SHP77 (cell line): Measurements from ENCODE around the gene KLK11.

Experiments used
- DNase-seq, 2 experiments: peaks; one replicate each; lab custom pipeline; 2025; lab: John Stamatoyannopoulos, UW

Gene KLK11, protein sequence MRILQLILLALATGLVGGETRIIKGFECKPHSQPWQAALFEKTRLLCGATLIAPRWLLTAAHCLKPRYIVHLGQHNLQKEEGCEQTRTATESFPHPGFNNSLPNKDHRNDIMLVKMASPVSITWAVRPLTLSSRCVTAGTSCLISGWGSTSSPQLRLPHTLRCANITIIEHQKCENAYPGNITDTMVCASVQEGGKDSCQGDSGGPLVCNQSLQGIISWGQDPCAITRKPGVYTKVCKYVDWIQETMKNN

DNA sequence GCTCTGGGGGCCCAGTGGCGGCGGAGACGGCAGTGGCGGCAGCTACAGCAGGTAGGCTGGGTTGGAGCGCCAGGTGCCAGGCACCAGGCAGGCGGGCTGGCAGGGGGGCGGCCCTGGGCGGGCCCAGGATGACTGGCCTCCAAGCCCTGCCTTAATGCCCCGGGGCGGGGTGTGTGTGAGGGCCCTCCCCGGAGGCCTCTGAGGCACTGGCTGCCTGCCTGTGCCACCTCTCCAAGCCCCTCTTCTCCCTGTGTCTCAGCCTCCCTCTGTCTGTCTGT, at the start of gene KLK11:
TSS of gene KLK11 (minus strand) at position 63 of the 278 bp plus-strand sequence. CDS start 985 bp downstream, outside the sequence.
- no peak for DNase-seq

DNA sequence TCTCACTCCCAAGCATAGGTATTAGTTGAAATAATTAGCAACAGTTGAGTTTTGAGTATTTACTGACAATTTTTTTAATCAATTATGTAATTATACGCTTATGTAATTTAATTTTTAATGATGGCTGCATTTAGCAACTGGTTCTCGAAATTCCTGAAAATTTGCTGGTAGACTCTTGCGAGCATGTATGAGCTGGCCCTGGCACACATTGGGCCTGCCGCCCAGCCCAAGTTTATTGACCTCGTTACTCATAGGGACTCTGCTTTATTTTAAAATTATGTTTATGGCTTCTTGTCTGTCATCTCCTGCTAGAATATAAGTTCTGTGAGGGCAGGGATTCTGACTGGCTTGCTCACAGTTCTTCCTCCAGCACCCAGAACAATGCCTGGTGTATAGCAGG, 49.6 kb upstream of the KLK11 start:
- no peak for DNase-seq

DNA sequence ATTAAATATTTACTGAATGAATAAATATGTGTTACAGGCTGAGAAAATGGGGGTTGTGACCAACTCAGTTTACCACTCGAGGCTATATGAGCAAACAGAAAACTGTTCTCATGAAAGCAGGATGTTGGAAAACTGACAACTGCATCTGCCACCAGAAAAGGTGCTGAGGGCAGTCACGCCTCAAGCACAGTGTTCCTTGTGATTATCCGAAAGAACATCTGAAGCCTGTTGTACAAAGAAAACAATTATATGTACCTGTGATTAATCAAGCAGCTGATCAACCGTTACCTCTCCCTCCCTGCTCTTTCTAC, 44.6 kb upstream of the KLK11 start:
- no peak for DNase-seq

DNA sequence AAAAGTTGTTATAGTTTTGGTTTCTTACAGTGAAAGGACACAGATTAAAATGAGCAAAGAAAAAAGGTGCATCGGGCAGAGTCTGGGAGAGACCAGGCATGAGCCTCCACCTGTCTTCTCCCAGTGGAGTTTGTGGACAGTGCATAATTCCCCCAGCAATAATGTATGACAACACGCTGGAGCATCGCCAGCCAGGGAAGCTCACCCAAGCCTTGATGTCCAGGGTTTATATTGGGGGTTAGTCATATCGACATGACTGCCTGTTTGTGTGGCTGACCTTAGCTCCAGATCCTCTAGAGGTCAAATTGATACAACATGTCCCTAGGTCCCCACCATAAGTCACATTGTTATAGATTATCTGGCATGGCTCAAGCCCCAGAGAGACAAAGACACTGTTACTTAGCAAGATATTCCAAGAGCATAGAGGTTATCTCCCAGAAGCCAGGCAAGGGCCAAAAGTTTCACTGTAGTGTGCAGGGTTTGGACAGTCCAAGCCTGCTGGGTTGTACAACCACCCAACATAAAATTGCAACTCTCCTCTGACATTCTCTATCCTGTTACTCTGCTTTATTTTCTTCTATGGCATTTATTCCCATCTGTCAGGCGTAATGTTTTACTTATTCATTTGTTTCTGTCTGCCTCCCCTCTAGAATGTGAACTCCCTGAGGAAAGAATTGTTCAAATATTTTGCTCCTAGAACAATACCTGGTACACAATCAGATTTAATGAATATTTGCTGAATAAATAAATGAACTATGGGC, 44.1 kb upstream of the KLK11 start:
- peak; percentile 16 to 34 for DNase-seq

DNA sequence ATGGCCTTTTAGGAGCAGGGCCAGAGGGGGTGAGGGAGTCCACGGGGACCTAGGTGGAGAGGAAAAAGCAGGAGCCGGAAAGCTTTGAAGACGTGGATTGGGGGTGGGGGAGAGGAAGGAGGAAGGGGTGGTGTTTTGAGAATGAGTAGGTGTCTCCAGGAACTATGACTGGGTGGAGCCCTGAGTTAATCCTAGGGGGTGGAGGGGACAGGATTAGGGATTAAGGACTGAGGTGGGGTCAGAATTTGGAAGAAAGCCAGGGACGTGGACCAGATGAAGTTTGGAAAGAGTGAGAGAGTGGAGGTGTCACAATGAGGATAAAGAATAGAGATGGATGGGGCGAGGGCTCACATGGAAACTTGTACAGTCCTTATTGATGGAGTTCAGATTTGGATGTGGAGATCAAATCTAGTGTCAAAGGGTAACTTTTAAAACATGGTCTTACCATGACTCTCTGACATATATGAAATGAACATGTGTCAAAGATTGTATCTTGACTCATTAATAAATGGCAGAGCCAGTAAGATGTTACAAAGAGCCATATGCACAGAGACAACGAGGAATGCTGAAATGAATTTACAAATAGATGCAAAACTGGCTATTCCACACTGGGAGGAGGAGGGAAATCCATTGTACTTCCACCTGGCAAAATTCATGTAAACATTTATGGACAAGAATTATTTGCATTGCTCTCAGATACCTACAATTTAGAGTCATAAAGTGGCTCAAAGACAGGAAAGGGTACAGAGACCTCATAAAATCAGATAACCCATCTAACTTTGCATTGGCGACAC, 40.2 kb upstream of the KLK11 start:
- no peak for DNase-seq

DNA sequence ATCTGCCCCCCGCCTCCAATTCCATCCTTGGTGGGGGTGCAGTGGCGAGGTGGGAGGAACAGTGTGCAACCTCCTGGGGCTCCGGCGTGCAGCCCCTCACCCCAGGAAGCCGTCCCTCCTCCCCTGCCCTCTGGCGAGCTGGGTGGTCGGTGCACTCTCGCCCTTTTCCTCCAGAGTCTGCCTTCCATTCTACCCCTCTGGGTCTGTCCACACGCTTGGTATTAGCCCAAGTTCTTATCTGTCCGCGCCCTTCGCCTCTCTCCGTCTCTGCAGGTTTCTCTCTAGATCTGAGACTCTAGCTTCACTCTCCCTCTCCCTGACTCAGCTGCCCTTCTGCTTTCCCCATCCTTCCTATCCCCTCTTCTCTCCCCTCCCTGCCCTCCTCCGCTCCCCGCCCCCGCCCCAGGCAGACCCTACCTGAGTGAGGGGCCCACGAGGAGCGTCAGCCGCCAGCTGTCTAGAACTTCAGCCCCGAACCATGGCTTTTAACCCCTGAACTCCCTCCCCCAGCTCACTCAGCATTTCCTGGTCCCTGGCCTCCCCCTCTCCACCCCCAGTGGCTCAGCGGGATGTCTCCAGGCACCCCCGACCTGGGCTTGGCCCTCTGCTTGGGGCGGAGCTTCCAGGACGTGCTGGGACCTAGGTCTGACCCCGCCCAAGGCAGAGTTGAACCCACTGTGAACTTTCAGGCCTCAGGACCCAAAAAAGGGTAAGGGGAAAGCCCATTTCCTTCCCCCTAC, 39.0 kb upstream of the KLK11 start:
- DNase-seq: no peak

DNA sequence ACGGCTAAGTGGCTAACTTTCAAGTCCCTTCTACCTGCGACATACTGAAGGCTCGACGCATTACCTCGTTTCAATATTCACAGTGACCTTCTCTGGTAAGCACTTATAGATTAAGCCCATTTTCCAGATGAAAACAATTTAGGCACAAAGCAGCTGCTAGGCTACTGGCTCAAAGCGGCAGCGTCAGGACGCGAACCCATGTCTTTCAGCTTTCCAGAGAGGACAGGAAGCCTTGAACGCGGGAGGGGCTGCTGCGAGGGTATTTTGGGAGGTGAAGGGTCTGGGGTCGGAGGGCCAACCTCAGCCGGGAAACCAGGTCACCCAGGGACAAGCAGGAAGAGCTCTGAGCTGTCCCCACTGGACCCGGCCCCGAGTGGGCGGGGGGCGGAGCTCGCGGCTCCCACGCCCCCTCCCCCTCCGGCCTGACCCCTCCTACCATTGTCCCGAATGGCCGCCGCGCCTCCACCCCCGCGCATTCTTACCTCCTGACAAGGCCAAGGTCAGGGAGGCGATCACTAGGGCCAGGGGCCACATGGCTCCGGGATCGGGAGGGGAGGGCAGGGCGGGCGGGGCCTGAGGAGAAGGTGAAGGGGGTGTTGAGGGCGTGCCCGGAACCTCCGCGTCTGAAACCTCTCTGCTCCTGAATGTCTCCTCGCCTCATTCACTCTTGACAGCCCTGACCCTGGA, 38.3 kb upstream of the KLK11 start, which contains the start of gene KLK13:
TSS of gene KLK13 (minus strand) at position 559 of the 687 bp plus-strand sequence. CDS start at position 534, 25 bp downstream.
- DNase-seq: no peak

DNA sequence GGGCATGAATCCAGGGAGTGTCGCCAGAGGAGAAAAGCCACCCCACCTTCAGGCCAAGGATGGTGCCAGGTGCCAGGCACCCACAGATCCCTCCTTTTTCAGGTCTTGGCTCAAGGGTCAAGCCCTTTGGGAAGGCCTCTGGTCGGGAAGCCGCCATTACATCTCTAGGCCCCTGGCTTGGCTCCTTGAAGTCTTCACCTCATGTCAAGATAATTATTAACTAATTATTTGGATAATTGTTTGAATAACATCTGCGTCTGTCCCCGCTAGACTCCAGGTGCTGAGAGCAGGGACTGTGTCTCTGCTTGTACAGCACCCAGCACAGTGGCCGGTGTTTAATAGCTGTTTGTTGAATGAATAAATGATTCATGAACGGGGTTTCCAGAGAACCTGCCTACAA, 37.2 kb upstream of the KLK11 start:
- no peak for DNase-seq

DNA sequence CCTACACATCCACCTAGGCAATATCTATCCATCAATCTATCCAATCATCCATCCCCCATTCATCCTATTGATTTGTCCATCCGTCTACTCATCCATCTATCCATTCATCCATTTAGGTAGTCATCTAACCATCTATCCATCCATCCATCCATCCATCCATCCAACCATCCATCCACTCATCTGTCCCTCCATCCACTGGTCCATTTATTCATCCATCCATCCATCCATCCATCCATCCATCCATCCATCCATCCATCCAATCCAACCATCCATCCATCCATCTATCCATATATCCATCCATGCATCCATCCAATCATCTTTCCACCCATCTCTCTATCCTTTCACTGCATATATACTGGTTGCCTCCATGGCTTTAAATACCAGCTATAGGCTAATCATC, 34.6 kb upstream of the KLK11 start:
- no peak for DNase-seq

DNA sequence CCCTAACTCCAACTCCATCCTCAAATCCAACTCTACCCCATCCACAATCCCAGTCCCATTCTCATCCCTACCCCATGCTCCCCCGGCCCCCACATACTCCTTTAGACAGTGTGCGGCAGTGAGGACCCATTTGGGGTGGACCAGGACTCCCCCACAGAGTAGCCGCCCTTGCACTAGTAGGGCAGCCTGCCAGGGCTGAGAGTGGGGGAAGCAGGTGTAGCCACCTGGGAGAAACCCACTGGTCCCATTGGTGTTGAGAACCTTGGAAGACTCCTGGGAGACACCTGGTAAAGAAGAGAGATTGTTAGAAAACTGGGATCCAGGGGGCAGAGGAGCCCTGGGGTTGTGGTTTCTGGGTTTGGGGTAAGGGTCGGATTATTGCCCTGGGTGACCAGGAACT, 33.9 kb upstream of the KLK11 start:
- DNase-seq: no peak

DNA sequence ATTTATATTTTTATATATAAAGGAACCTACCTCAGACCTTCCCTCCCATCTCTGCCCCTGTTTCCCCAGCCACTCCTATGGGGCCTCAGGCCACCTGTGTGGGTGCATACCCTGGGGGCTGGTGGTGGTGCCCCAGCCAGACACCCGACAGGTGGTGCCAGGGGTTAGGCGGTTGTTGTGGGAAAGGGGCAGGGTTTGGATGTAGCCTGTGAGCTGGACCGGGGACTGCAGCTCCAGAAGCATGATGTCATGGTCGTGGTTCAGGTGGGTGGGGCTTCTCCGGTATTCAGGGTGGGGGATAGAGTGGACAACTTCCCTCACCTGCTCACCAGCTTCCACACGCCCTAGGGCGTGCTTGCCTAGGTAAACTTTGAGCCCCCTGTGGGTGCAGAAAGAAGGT, 33.3 kb upstream of the KLK11 start:
- DNase-seq: no peak

DNA sequence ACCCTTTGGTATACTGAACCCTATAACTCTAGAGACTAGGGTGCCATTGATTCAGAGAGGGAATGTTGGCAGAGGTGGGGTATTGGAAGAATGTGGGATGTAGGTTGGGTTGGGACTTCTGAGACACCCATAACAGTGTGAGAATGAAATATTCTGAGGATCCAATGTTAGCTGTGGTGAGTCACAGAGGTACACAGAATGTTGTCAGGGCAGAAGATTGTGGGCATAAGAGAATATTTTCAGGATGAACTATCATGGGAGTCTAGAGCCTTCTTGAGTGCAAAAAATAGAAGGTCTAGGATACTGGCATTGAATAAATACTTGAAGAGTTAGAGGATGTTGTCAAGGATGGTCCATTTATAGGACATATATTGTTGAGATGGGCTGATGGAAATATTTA, 29.4 kb upstream of the KLK11 start:
- DNase-seq: no peak

DNA sequence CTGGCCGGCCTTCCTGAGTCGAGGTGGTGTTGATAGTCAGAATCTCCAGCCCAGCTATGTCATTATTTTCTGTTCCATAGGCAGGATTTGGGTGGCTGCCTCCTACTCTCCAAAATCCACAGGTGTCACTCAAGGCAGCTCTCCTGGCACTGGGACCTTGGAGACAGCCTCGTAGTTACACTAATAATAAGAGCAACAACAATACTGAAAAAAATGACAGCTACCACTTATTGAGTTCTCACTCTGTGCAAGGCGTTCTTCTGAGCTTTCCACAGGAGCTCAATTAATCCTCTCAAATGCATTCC, 20.6 kb upstream of the KLK11 start:
- no peak for DNase-seq

DNA sequence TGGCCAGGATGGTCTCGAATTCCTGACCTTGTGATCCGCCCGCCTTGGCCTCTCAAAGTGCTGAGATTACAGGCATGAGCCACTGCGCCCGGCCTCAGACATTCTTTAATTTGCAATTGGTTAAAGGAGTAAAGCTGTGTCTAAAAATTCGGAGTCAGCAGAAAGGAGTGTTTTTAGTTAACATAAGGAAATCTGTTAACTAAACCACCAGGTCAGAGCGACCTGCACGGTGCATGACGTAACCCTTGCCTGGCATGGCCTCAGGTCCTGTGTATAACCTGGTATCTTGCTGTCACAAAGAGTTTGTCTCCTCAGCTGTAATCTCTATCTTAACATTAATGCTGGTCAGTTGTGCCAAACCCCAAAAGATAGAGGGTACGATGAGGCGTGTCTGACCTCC, 17.9 kb upstream of the KLK11 start:
- no peak for DNase-seq

DNA sequence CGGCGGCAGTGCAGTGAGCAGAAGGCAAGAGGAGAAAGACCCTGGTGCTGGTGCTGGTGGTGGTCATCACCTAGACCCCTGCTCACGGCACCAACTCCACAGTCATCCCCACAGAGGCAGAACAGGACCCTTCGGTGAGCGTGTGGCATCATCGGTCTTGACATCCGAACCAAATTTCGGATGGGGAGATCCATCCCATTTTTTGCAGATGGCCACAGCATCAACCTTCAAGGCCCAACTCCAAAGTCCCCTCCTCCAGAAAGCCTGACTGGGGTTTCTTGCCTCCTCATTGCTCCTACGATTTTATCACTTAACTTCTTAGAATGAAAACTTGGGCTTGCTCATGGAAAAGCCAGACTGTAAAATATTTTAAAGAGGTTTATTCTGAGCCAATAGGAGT, 17.1 kb upstream of the KLK11 start:
- DNase-seq: no peak

DNA sequence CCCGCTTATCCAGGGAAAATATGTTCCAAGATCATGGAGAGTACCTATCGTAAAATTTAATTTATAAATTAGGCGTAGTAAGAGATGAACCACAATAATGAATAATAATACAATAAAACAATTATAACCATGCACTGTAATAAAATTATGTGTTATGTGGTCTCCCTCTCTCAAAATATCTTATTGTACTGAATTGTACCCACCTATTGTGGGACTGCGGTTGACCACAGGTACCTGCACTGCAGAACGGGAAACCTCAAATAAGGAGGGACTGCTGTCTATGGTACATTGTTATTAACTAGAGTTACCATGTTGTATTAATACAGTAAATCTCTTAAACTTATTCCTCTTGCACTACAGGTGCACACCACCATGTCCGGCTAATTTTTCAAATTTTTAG, 13.7 kb upstream of the KLK11 start:
- no peak for DNase-seq

DNA sequence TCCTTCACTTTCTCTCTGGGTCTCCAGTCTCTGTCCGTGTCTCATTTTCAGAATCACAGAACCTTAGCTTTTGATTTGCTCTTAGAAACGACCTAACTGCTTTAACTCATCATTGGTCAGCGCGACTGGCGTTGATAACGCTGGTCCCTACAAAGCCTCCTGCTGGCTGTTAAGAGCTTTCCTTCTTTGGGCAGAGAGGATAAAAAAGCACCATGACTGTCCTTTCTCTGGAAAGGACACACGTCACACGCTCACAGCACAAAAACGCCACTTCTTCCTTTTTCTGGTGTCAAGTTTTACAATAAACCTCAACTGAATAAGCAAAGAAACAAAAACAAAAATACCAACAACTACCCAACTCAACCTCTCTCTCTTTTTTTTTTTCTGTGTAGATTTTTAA, 10.1 kb upstream of the KLK11 start:
- no peak for DNase-seq

DNA sequence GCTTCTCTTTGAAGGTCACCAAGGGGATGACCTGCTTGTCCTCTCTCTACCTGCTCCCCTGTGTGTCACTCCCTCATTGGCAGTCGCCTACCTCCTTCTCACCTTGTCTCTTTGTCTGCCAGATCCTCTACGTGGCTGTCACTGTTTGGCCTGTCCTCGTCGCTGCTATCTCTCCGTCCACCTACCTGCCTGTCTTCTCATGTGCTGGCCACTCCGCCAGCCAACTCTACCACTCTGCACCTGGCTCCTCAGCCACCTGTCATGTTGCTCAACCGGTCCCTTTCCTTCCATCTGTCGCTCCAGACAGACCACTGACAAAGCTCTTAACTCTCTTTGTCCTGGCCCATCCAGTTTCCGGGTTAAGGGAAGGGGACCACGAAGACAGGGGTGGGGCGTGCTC, 8.3 kb upstream of the KLK11 start, which contains the start of gene KLK12:
TSS of gene KLK12 (minus strand) at position 299 of the 400 bp plus-strand sequence. CDS start 381 bp downstream, outside the sequence.
- DNase-seq: peak; percentile 17 to 42

DNA sequence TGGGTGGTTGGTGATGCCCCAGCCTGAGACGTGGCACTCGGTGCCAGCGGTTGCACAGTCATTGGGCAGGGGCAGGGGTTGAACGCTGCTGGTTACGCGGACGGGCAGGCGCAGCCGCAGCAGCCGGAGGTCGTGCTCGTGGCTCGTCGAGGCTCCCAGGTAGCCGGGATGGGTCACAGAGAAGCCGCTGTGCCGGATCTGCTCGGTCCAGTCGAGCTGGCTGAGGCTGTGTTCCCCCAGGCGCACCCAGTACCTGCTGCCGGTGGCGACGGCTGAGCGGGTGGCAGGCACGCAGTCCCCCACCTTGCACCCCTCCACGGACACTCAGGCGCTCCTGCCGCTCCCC, 5.4 kb upstream of the KLK11 start:
- no peak for DNase-seq

DNA sequence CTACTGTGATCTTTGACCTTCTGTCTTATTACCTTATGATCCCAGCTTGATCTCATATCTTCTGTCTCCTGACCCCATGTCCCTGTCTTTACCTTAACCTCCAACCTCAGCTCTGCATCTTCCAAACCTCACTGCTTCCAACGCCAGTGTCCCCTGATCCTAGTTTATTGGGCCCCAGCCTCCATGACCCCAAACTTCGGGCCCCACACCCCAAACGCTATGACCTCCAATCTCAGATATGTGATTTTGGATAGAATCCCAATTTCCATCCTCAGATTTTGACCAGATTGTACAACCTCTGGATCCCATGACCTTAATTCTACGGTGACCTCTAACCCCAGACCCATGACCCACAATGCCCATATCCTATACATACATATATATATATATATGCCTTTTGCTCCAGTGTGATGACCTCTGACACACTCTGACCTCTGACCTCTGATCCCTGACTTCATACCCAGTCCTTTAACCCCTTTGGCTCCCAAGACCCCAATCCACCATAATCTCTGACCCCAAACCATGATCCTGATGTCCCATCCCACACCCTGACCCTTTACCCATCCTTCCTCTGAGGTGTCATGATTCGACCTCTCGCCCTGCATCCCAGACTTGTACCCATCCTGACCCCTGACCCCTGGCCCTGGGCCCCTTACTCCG, 4.9 kb upstream of the KLK11 start:
- DNase-seq: no peak

DNA sequence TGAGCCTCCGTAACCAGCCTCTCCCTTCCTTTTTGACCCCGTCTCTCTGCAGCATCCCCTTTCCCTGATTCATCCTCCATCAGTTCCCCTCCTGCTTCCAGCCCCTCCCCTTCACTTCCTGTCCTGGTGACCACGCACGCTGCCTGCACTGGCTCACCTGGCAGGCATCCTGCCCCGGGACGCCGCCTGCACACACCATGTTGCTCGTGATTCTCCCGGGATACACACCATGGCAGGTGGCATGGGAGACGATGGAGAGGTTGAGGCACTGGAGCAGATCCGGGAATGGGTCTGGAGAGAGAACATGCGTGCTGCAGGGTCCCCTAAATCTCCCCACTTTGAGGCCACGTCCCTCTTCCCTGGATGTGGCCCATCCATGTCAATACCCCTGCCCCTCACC, 4.2 kb upstream of the KLK11 start:
- DNase-seq: no peak

DNA sequence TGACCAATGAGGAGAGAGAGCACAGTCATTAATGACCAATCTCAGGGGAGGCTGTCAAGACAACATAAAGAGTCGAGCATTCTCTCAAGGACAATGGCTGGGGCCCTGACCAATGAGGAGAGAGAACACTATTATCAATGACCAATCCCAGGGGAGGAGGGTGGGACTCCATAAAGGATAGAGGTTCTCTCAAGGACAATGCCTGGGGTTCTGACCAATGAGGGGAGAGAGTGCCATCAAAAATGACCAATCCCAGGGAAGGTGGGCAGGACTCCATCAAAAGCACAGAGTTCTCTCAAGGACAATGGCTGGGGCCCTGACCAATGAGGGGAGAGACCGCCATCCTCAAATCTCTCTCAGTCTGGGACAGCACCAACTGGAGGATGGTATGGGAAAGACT, 3.3 kb upstream of the KLK11 start:
- DNase-seq: no peak
